Vagina (tissue), 2 donors: ENCODE data around the gene RAB8A.

Experiments
- POLR2A ChIP-seq, 2 donors: fragments of 450-650 bp; IDR thresholded peaks; one replicate each; pipeline ENCODE4 v1.6.1; 2017; ENCODE audit warnings: antibody characterized with exemption in 2 of 2, mild to moderate bottlenecking in 2 of 2, moderate library complexity in 2 of 2
- TF ChIP-seq, protein P1 (sequence below), 3 experiments: fragments of 450-650 bp in 2 of 3; fragments of 200-600 bp in 1 of 3; sonication (generic) in 1 of 3; IDR thresholded peaks; one replicate each; pipeline ENCODE4 v1.5.1; 2017 to 2019; ENCODE audit warnings: antibody characterized with exemption in 3 of 3, mild to moderate bottlenecking in 2 of 3, moderate library complexity in 2 of 3

DNA sequence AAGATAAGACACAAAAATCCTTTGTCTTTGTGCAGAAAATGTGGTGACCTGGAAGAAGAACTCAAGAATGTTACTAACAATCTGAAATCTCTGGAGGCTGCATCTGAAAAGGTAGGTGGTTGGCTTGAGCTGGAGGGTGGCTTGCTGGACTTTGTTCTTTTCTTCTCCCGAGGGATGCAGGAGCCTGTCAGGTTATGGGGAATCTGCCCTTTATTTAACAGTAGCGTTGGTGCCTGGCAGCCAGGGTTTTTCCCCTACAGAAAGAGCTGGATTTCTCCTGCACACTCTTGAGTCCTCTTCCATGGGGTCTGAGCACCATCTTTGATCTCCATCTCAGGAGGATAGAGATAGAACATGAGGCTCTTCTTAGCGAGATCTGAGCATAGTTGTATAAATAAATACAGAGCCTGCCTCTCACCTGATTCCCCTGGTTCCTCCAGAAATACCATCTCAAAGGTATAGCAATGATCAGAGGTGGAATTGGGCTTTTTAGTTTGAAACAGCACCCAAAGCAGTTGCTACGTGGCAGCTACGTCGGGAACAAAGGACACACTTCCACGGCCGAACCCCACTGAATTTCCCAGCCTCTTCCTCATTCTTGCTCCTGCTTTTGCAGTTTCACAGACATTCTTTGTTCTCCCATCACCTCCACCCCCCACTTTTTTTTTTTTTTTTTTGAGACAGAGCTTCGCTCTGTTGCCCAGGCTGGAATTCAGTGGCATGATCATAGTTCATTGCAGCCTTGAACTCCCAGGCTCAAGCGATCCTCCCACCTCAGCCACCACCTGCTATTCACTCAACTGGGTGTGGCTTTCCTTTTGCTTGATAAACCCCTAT, 22.5 kb upstream of the RAB8A start:
- TF ChIP-seq, protein P1, sequence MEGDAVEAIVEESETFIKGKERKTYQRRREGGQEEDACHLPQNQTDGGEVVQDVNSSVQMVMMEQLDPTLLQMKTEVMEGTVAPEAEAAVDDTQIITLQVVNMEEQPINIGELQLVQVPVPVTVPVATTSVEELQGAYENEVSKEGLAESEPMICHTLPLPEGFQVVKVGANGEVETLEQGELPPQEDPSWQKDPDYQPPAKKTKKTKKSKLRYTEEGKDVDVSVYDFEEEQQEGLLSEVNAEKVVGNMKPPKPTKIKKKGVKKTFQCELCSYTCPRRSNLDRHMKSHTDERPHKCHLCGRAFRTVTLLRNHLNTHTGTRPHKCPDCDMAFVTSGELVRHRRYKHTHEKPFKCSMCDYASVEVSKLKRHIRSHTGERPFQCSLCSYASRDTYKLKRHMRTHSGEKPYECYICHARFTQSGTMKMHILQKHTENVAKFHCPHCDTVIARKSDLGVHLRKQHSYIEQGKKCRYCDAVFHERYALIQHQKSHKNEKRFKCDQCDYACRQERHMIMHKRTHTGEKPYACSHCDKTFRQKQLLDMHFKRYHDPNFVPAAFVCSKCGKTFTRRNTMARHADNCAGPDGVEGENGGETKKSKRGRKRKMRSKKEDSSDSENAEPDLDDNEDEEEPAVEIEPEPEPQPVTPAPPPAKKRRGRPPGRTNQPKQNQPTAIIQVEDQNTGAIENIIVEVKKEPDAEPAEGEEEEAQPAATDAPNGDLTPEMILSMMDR (IDR thresholded peaks at IDR 0.05): no peak
- no peak for TF ChIP-seq POLR2A (IDR thresholded peaks at IDR 0.05)
